DND-41 (cell line): ENCODE data around the gene CARD11.

Experiments used
- CTCF ChIP-seq: IDR thresholded peaks from 2 replicates; pipeline ENCODE4 v1.5.1; 2012; ENCODE audit warnings: borderline replicate concordance, low read length, moderate library complexity, mild to moderate bottlenecking; ENCODE audit not compliant: poor library complexity, severe bottlenecking; ENCODE audit errors: extremely low read depth
- EZH2 ChIP-seq: IDR thresholded peaks from 3 replicates; pipeline ENCODE4 v1.6.1; 2012; ENCODE audit warnings: borderline replicate concordance, low read depth, mild to moderate bottlenecking, moderate library complexity, low read length, inconsistent platforms; ENCODE audit not compliant: severe bottlenecking

DNA sequence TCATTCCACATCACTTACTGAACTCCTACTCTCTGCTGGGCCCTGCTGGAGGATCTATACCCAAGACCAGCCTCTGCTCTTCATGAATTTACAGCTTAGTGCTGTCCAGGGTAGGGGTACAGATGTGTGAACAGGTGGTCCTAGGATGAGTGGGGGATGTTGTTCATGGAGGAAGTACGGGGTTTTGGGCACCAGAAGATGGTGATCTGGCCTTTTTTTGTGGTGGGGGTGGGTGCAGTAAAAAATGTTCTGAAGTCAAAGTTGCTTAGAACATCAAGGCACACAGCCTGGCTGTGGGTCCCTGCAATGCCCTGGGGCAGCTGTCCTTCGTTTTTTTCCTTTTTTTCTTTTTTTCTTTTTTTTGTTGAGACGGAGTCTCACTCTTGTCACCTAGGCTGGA lies 165.4 kb downstream of the CARD11 start:
- no peak for TF ChIP-seq EZH2
- no peak for TF ChIP-seq CTCF
